Body of pancreas (tissue), 4 donors: ENCODE measurements around the gene SMIM36. TPM values are rescaled to one million over a fixed set of nuclear protein-coding genes. Genes with fewer than 3 reads are reported as not detected.
"Not testable (repeated sequence)": the region's sequence is repeated elsewhere in the genome, so short reads cannot be mapped to it uniquely, and the experiment has no call there.

Source experiments
- ATAC-seq: fragments of 150-250 bp; one replicate; pipeline ENCODE4 v1.9.1; 2016
- DNase-seq, 4 donors: peaks; one replicate each; pipeline ENCODE4 v3.0.0-alpha.2; 2019
- H3K27ac ChIP-seq, 4 donors: fragments of 200-600 bp; sonication (generic); 1 replicate in 3 of 4; 2 replicates in 1 of 4; pipeline versions ENCODE4 v1.5.1 to v1.6.1; 2016 to 2019; ENCODE audit warnings: mild to moderate bottlenecking in 1 of 4, mixed read lengths in 1 of 4, moderate library complexity in 1 of 4
- H3K27me3 ChIP-seq, 2 donors: fragments of 200-600 bp; sonication (generic); one replicate each; pipeline ENCODE4 v1.6.0; 2016; ENCODE audit warnings: mild to moderate bottlenecking in 1 of 2
- H3K36me3 ChIP-seq, 2 donors: fragments of 200-600 bp; sonication (generic); replicated peaks in 1 of 2; 2 replicates each; pipeline ENCODE4 v1.5.1; 2016; ENCODE audit warnings: low read depth in 2 of 2; ENCODE audit not compliant: insufficient read depth in 1 of 2
- H3K4me1 ChIP-seq: fragments of 200-600 bp; sonication (generic); one replicate; pipeline ENCODE4 v1.6.0; 2016
- H3K4me3 ChIP-seq, 2 donors: fragments of 200-600 bp; sonication (generic); 1 replicate in 1 of 2; 2 replicates in 1 of 2; pipeline ENCODE4 v1.5.1; 2016 to 2019
- H3K9me3 ChIP-seq, 3 donors: fragments of 200-600 bp; sonication (generic); 1 replicate in 2 of 3; 2 replicates in 1 of 3; pipeline ENCODE4 v1.5.1; 2016
- POLR2A ChIP-seq, 3 donors: fragments of 450-650 bp; IDR thresholded peaks; one replicate each; pipeline ENCODE4 v1.6.1; 2016; ENCODE audit warnings: antibody characterized with exemption in 3 of 3, mild to moderate bottlenecking in 2 of 3
- WGBS, 2 donors: methylation state at CpG; one replicate each; pipeline ENCODE4 v1.1.5; 2017; 5-methylcytosine and 5-hydroxymethylcytosine counted together
- intact Hi-C: fragments of 100-400 bp; cut with DNase I; formaldehyde crosslinking; loops from one replicate; pipeline ENCODE4 v1.15.1; 2023
- total RNA-seq, 2 donors: library from RNA; depleted of rRNA; stranded (reverse); fragments of >200 nt; gene quantifications; one replicate each; pipeline ENCODE4 v1.1.0, GENCODE V29; 2016
- TF ChIP-seq, protein P1 (sequence below), 7 experiments: fragments of 450-650 bp in 4 of 7; fragments of 200-600 bp in 3 of 7; sonication (generic) in 3 of 7; IDR thresholded peaks; one replicate each; pipeline ENCODE4 v1.5.1; 2016 to 2019; ENCODE audit warnings: antibody characterized with exemption in 7 of 7

The SMIM36 gene
- total RNA-seq, 2 donors from 2014 or later, result not detected

- intact Hi-C loops, result loop anchor here (10.0 kb wide), 1 partner anchor 149 kb away; no protein-coding TSS in a partner anchor
- Histone ChIP-seq H3K36me3 (no peaks in the 10 kb centered on the region), H3K27me3 (peaks cover 0 to 3% of the 10 kb centered on the region in 2 donors), H3K4me3 (no peak overlapping the region), H3K27ac (no peak overlapping the region), H3K4me1 (peaks cover 6% of the 10 kb centered on the region), H3K9me3 (no peaks in the 10 kb centered on the region)
- TF ChIP-seq, protein P1, sequence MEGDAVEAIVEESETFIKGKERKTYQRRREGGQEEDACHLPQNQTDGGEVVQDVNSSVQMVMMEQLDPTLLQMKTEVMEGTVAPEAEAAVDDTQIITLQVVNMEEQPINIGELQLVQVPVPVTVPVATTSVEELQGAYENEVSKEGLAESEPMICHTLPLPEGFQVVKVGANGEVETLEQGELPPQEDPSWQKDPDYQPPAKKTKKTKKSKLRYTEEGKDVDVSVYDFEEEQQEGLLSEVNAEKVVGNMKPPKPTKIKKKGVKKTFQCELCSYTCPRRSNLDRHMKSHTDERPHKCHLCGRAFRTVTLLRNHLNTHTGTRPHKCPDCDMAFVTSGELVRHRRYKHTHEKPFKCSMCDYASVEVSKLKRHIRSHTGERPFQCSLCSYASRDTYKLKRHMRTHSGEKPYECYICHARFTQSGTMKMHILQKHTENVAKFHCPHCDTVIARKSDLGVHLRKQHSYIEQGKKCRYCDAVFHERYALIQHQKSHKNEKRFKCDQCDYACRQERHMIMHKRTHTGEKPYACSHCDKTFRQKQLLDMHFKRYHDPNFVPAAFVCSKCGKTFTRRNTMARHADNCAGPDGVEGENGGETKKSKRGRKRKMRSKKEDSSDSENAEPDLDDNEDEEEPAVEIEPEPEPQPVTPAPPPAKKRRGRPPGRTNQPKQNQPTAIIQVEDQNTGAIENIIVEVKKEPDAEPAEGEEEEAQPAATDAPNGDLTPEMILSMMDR (IDR thresholded peaks at IDR 0.05), result peak; percentile 77 to 99 (median 83)
- TF ChIP-seq POLR2A (IDR thresholded peaks at IDR 0.05), result no peak
- WGBS, 2 donors, result 4 to 11% methylated on average over 5 of the region's 5 CpGs
- DNase-seq (peak; percentile 65 to 76 (median 71)), ATAC-seq (peak; percentile 62)
Observed at GRCh38 chr17:55513885-55514590, 2.8 kb upstream of the SMIM36 start.

GRCh38 chr17:55507669-55508068 lies 3.6 kb downstream of the SMIM36 start:
- ATAC-seq, DNase-seq, H3K4me1 ChIP-seq, H3K36me3 ChIP-seq, H3K9me3 ChIP-seq, H3K4me3 ChIP-seq, intact Hi-C loops, H3K27ac ChIP-seq, H3K27me3 ChIP-seq: not testable (repeated sequence)
- WGBS, 2 donors, result 80 to 93% methylated on average over 7 of the region's 7 CpGs

DNA sequence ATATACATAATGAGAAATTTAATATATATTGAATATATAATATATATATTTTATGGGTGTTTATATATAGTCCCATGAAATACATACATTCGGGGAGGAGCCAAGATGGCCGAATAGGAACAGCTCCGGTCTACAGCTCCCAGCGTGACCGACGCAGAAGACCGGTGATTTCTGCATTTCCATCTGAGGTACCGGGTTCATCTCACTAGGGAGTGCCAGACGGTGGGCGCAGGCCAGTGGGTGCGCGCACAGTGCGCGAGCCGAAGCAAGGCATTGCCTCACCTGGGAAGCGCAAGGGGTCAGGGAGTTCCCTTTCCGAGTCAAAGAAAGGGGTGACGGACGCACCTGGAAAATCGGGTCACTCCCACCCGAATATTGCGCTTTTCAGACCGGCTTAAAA lies 9.6 kb downstream of the SMIM36 start:
- ATAC-seq, H3K36me3 ChIP-seq, intact Hi-C loops, H3K9me3 ChIP-seq, DNase-seq, H3K27ac ChIP-seq, H3K4me3 ChIP-seq, H3K27me3 ChIP-seq, H3K4me1 ChIP-seq: not testable (repeated sequence)
- 79 to 95% methylated on average over 7 to 15 of the region's 23 CpGs for WGBS, 2 donors

DNA sequence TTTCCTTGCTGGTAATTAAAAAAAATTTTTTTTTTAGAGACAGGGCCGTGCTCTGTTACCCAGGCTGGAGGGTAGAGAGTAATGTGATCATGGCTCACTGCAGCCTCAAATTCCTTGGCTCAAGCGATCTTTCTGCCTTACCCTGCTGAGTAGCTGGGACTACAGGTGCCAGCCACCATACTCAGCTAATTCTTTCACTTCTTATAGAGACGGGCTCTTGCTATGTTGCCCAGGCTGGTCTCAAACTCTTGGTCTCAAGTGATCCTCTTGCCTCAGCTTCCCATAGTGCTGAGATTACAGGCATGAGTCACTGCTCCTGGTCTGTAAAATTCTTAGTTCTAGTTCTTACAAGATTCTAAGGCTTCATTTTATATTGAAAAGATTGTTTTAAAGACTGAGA lies 11.1 kb downstream of the SMIM36 start:
- 80 to 88% methylated on average over 3 of the region's 3 CpGs for WGBS, 2 donors
- peaks cover 14% of the 10 kb centered on the region for H3K4me1 ChIP-seq
- no peak overlapping the region for H3K27ac ChIP-seq
- H3K36me3 ChIP-seq, result no peaks in the 10 kb centered on the region
- no peaks in the 10 kb centered on the region for H3K9me3 ChIP-seq
- intact Hi-C loops, result no loop called here
- no peak for ATAC-seq
- H3K4me3 ChIP-seq, result no peak overlapping the region
- TF ChIP-seq, protein P1 (IDR thresholded peaks at IDR 0.05), result no peak
- no peak for TF ChIP-seq POLR2A (IDR thresholded peaks at IDR 0.05)
- DNase-seq, result no peak
- no peaks in the 10 kb centered on the region for H3K27me3 ChIP-seq

GRCh38 chr17:55496094-55496881 lies 15.0 kb downstream of the SMIM36 start:
- ATAC-seq (peak; percentile 55), DNase-seq (peak in 2 of 4 donors; percentile 5 to 16)
- TF ChIP-seq POLR2A (IDR thresholded peaks at IDR 0.05), result no peak
- TF ChIP-seq, protein P1 (IDR thresholded peaks at IDR 0.05), result no peak
- Histone ChIP-seq H3K36me3 (no peaks in the 10 kb centered on the region), H3K4me3 (no peak overlapping the region), H3K9me3 (no peaks in the 10 kb centered on the region), H3K27ac (peak overlapping the region in 1 of 4 donors; percentile 14), H3K27me3 (no peaks in the 10 kb centered on the region), H3K4me1 (peaks cover 14% of the 10 kb centered on the region)
- intact Hi-C loops, result no loop called here
- 39 to 45% methylated on average over 8 of the region's 8 CpGs for WGBS, 2 donors
